Dermis microvascular lymphatic vessel endothelial cell (primary cell): ENCODE data around the gene MRPL19. TPM values are rescaled to one million over a fixed set of nuclear protein-coding genes. Genes with fewer than 3 reads are reported as not detected.
A peak's percentile ranks its signal among the peaks of the same experiment; 100 is the strongest.

ENCODE experiments used
- DNase-seq, 2 donors: peaks; one replicate each; pipeline versions ENCODE4 v3.0.0 to v3.0.0-alpha.2; 2010; ENCODE audit warnings: low read depth in 2 of 2
- total RNA-seq: library from RNA; depleted of rRNA; stranded (reverse); fragments of >200 nt; gene quantifications from 2 replicates; pipeline ENCODE4 v1.2.1, GENCODE V29; 2014

Gene MRPL19
- total RNA-seq, 1 donor from 2014 or later, result 36.5 TPM

- no peak for DNase-seq
Measured at GRCh38 chr2:75728614-75729419, 82.2 kb downstream of the MRPL19 start.

GRCh38 chr2:75729861-75730260 lies 83.3 kb downstream of the MRPL19 start:
- peak in 1 of 2 donors; percentile 8 for DNase-seq

DNA sequence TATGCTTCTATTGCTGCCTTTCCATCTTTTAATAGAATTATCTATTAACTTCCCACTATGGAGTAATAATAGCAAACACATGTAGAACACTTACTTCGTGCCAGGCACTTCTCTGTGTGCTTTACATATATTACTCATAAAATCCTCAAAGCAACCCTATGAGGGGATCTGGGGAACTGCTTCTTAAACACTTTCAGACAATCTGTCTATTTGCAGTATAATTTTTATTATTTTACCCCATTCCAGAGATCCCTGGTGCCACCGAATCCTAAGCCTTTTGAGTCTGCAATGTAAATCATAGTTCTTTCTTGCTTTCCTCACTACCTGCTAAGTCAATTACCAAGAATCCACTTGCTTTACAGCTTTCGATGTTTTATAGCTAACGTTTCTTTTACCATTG lies 89.7 kb downstream of the MRPL19 start:
- DNase-seq, result no peak

DNA sequence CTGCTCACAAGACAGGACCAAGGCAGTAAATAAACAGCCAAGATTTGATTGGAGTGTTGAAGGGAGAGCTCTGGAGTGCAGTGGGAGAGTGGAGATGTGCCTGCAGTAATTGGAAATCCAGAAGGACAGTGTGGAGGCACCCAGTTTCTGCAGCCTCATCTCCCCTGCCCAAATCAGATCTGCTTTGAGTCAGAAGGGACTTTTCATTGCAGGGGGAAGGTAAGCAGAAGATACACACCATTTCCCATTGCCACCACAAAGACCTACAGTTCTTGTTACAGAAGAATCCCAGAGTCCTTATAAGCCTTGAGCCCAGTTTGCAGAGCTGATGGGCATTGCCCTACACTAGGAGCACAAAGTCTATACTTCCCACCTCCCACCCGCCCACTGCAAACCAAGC lies 91.4 kb downstream of the MRPL19 start:
- no peak for DNase-seq

Other genes starting within 250 kb of the MRPL19 start
- gene EVA1A, start 85.8 kb upstream of the MRPL19 start, total RNA-seq, result 40.2 and 52.1 TPM in 2 replicates
- gene GCFC2, start 64.1 kb downstream of the MRPL19 start, total RNA-seq, result 14.0 and 14.1 TPM in 2 replicates